Urinary bladder (tissue), 4 donors: ENCODE measurements around the gene GNG12. TPM values are rescaled to one million over a fixed set of nuclear protein-coding genes. Genes with fewer than 3 reads are reported as not detected.

ENCODE experiments used
- DNase-seq: peaks from one replicate; pipeline ENCODE4 v3.0.0-alpha.2; 2015; ENCODE audit errors: extremely low spot score
- H3K27ac ChIP-seq: one replicate; pipeline ENCODE4 v1.5.1; 2013; ENCODE audit warnings: low read depth, mild to moderate bottlenecking, moderate library complexity
- H3K36me3 ChIP-seq: one replicate; pipeline ENCODE4 v1.6.1; 2013; ENCODE audit warnings: mild to moderate bottlenecking, moderate library complexity; ENCODE audit not compliant: insufficient read depth
- H3K4me1 ChIP-seq: one replicate; pipeline ENCODE4 v1.6.1; 2013; ENCODE audit warnings: mild to moderate bottlenecking, moderate library complexity; ENCODE audit not compliant: insufficient read depth
- H3K4me3 ChIP-seq: one replicate; pipeline ENCODE4 v1.5.1; 2013; ENCODE audit warnings: low read depth, low read length
- WGBS: extraction: QIAGEN DNeasy Blood & Tissue Kit; methylation state at CpG from one replicate; pipeline ENCODE4 v1.1.7; 2013; 5-methylcytosine and 5-hydroxymethylcytosine counted together
- polyA plus RNA-seq: library from polyadenylated mRNA; stranded (reverse); fragments of 200-250 nt; gene quantifications from one replicate; pipeline ENCODE4 v1.2.3, GENCODE V29; 2013
- total RNA-seq: library from RNA; depleted of rRNA; stranded (reverse); fragments of >200 nt; gene quantifications from one replicate; pipeline ENCODE4 v1.2.3, GENCODE V29; 2014
- donor health status: healthy with polysubstance abuse.
- donor health status: healthy.

The GNG12 gene
- total and polyA plus RNA-seq, 2 donors = 79.4 to 264 TPM

- no peak for DNase-seq
- H3K4me3 ChIP-seq = no peak overlapping the region
- 7% methylated on average over 2 of the region's 2 CpGs for WGBS
- no peaks in the 10 kb centered on the region for H3K36me3 ChIP-seq
- H3K4me1 ChIP-seq = no peaks in the 10 kb centered on the region
- H3K27ac ChIP-seq = no peak overlapping the region
These were observed 20.4 kb upstream of the GNG12 start for GRCh38 chr1:67853704-67854103.

- DNase-seq = no peak
- Histone ChIP-seq H3K4me1 (no peaks in the 10 kb centered on the region), H3K36me3 (no peaks in the 10 kb centered on the region), H3K4me3 (no peak overlapping the region), H3K27ac (no peak overlapping the region)
- 95% methylated on average over 6 of the region's 6 CpGs for WGBS
These were observed 18.5 kb upstream of the GNG12 start for GRCh38 chr1:67851800-67852199.

- DNase-seq = no peak
- Histone ChIP-seq H3K4me3 (no peak overlapping the region), H3K27ac (no peak overlapping the region), H3K36me3 (no peaks in the 10 kb centered on the region), H3K4me1 (no peaks in the 10 kb centered on the region)
- WGBS = 67% methylated on average over 1 of the region's 1 CpG
These were observed 17.4 kb upstream of the GNG12 start for GRCh38 chr1:67850611-67851075.

GRCh38 chr1:67850151-67850551 lies 16.9 kb upstream of the GNG12 start:
- Histone ChIP-seq H3K27ac (no peak overlapping the region), H3K4me1 (no peaks in the 10 kb centered on the region), H3K4me3 (no peak overlapping the region), H3K36me3 (no peaks in the 10 kb centered on the region)
- DNase-seq = no peak

GRCh38 chr1:67847466-67847865 lies 14.2 kb upstream of the GNG12 start:
- Histone ChIP-seq H3K36me3 (no peaks in the 10 kb centered on the region), H3K4me1 (no peaks in the 10 kb centered on the region), H3K27ac (no peak overlapping the region), H3K4me3 (no peak overlapping the region)
- WGBS = 74% methylated on average over 2 of the region's 2 CpGs
- DNase-seq = no peak

- DNase-seq = no peak
- H3K36me3 ChIP-seq = no peaks in the 10 kb centered on the region
- H3K4me3 ChIP-seq = no peak overlapping the region
These were observed 13.3 kb upstream of the GNG12 start for GRCh38 chr1:67846538-67846937.

GRCh38 chr1:67844988-67845387 lies 11.7 kb upstream of the GNG12 start:
- 100% methylated on average over 1 of the region's 1 CpG for WGBS
- Histone ChIP-seq H3K4me1 (no peaks in the 10 kb centered on the region), H3K36me3 (no peaks in the 10 kb centered on the region), H3K27ac (no peak overlapping the region), H3K4me3 (no peak overlapping the region)
- DNase-seq = no peak

More at GRCh38 chr1:67846538-67846937, 13.3 kb upstream of the GNG12 start:
- Histone ChIP-seq H3K4me1 (no peaks in the 10 kb centered on the region), H3K27ac (no peak overlapping the region)
- WGBS = 84% methylated on average over 1 of the region's 1 CpG

- Histone ChIP-seq H3K4me1 (no peaks in the 10 kb centered on the region), H3K4me3 (no peak overlapping the region), H3K27ac (no peak overlapping the region), H3K36me3 (no peaks in the 10 kb centered on the region)
- no peak for DNase-seq
These were observed 10.5 kb upstream of the GNG12 start for GRCh38 chr1:67843746-67844145.

GRCh38 chr1:67843331-67843730 lies 10.1 kb upstream of the GNG12 start:
- WGBS = 89% methylated on average over 1 of the region's 1 CpG
- no peak overlapping the region for H3K4me3 ChIP-seq
- H3K36me3 ChIP-seq = no peaks in the 10 kb centered on the region
- DNase-seq = no peak
- no peak overlapping the region for H3K27ac ChIP-seq
- H3K4me1 ChIP-seq = no peaks in the 10 kb centered on the region

GRCh38 chr1:67840449-67840848 lies 7.2 kb upstream of the GNG12 start:
- 31% methylated on average over 2 of the region's 2 CpGs for WGBS
- no peaks in the 10 kb centered on the region for H3K36me3 ChIP-seq
- H3K4me1 ChIP-seq = no peaks in the 10 kb centered on the region
- no peak for DNase-seq
- no peak overlapping the region for H3K4me3 ChIP-seq
- H3K27ac ChIP-seq = no peak overlapping the region

- 93% methylated on average over 2 of the region's 2 CpGs for WGBS
- no peak for DNase-seq
- H3K4me1 ChIP-seq = no peaks in the 10 kb centered on the region
- no peak overlapping the region for H3K27ac ChIP-seq
- no peak overlapping the region for H3K4me3 ChIP-seq
- H3K36me3 ChIP-seq = no peaks in the 10 kb centered on the region
These were observed 6.6 kb upstream of the GNG12 start for GRCh38 chr1:67839826-67840225.

- Histone ChIP-seq H3K4me3 (no peak overlapping the region), H3K27ac (no peak overlapping the region), H3K4me1 (no peaks in the 10 kb centered on the region), H3K36me3 (no peaks in the 10 kb centered on the region)
- 66% methylated on average over 5 of the region's 5 CpGs for WGBS
- DNase-seq = no peak
These were observed 5.1 kb upstream of the GNG12 start for GRCh38 chr1:67838180-67838910.

GRCh38 chr1:67836769-67837168 lies 3.5 kb upstream of the GNG12 start:
- H3K4me3 ChIP-seq = no peak overlapping the region
- DNase-seq = no peak
- H3K36me3 ChIP-seq = no peaks in the 10 kb centered on the region
- 87% methylated on average over 2 of the region's 2 CpGs for WGBS
- no peaks in the 10 kb centered on the region for H3K4me1 ChIP-seq
- no peak overlapping the region for H3K27ac ChIP-seq

- DNase-seq = no peak
- H3K36me3 ChIP-seq = no peaks in the 10 kb centered on the region
- no peaks in the 10 kb centered on the region for H3K4me1 ChIP-seq
- 40% methylated on average over 3 of the region's 3 CpGs for WGBS
- H3K27ac ChIP-seq = no peak overlapping the region
- no peak overlapping the region for H3K4me3 ChIP-seq
These were observed 2.6 kb upstream of the GNG12 start for GRCh38 chr1:67835663-67836452.
